ENCODE results near the gene SPATS2.
A peak's percentile ranks its signal among the peaks of the same experiment; 100 is the strongest.

Gene SPATS2

DNA sequence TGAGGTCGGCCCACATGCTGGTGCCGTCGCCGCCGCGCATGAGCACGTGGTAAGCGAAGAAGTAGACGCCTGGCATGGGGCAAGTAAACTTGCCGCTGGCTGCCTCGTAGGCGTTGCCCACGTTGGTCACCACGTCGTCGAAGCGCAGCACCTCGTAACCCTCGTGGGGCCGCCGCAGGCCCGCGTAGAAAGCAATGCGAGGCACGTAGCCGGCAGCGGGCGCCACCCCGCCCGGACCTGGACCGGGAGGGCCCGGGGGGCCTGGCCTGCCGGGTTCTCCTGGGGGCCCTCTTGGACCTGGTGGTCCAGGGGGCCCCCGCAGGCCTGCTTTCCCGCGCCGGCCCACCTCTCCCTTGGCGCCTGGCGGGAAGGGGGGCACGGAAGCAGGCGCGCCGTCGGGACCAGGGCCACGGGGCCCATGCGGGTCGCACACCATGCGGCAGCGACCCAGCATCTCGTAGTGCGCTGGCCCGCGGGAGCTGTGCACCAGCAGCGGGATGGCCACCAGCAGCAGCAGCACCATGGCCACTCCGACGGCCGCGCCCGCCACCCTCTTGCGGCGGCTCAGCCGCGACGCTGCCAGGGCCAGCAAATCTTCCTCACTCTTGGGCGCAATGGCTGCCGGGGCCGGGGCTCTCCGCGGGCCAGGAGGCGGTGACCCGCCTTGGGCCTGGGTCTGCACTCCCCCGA is 31.2 kb upstream of the SPATS2 start:
- DNase-seq (ENCODE audit: low read depth, low spot score): no peak

DNA sequence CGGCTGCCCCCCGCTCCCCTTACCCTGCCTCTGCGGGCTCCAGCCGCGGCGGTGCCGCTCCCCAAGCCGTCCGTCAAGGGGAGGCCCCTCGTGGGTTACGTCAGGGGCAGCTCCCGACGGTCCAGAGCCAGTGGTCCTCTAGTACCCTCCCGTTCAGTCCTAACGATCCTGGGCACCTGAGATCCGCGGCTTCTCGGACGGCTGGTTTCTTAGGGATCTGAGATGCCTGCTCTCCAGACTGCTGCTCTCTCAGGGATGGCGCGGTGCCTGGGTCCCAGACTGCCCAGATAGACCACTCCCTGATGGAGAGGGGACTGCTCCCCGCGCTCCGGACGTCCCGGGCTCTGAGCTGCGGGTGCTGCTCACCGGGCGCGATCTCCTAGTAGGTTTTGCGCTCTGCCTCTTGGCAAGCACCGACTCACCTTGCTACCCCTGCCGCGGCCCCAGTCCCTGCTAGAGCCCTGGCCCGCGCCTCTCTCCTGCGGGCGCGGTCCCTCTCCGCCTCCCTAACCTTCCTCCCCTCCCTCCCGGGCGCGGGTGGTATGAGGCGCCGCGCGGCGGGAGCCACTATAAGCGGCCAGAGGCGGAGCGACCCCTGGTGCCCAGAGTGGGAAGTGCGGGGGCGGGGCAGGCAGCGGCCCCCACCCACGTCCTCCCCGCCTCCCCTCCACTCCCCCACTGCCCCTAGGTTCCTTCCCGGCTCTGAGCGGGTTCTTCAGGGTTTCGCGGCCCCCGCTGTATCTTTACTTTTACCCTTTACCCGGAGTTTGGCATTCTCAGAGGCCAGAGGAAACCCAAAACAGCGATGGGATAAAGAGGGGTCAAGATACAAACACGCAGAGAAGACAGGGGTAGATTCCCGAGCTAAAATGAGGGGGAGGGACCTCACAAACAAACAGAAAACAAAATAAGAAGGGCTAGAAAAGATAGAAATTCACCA is 30.3 kb upstream of the SPATS2 start, which contains the start of gene C1QL4:
C1QL4 (minus strand) TSS at position 544 of the 940 bp plus-strand sequence. CDS start 711 bp downstream, outside the sequence.
- DNase-seq (ENCODE audit: low read depth, low spot score): peak; percentile 74

DNA sequence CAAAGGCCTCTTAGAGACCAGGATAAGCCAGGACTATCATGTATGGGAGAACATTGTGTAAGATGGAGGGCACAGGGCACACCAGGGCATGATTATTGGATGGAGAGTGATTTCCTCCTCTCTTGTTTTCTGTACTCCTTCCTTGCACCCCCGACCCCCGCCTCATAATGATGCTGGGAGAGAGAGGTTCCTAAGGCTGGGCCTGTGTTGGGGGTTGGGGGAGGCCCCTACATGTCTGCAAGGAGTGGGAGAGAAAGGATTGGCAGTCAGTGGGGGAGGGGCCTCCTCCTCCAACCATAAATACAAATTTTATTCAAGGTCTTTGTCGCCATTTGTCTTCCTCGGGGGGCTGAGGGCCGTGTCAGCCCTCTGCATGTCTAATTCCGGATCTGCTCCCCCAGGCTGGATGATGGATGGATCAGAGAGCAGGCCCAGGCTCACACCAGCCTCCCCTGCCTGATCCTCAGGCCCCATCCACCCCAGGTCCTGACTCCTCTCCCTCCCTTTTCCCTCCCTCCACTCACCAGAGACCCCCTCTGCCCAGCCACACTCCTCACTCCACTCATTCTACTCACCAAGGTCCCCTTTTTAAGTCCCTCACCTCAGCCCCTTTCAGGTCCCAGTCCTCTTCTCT is 28.3 kb upstream of the SPATS2 start:
- DNase-seq (ENCODE audit: low read depth, low spot score): no peak

DNA sequence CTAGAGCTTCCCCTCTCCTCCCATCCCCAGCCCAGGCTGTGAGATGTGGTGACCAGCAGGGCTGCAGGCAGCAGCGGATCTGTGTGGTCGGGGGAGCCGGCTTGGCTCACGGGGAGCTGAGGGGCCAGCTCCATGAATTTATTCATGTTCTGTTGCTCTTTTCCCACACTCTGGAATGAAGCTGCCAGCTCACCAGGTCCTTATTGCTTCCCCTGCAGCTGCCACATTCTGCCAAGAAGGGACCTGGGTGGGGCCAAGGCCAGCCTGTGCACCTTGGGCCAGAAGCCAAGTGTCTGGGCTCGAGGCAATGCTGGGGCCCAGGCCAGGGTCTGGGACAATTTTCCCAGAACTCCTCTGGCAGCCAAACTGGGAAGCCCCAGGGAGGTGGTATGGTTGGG is 27.8 kb upstream of the SPATS2 start:
- DNase-seq (ENCODE audit: low read depth, low spot score): no peak

DNA sequence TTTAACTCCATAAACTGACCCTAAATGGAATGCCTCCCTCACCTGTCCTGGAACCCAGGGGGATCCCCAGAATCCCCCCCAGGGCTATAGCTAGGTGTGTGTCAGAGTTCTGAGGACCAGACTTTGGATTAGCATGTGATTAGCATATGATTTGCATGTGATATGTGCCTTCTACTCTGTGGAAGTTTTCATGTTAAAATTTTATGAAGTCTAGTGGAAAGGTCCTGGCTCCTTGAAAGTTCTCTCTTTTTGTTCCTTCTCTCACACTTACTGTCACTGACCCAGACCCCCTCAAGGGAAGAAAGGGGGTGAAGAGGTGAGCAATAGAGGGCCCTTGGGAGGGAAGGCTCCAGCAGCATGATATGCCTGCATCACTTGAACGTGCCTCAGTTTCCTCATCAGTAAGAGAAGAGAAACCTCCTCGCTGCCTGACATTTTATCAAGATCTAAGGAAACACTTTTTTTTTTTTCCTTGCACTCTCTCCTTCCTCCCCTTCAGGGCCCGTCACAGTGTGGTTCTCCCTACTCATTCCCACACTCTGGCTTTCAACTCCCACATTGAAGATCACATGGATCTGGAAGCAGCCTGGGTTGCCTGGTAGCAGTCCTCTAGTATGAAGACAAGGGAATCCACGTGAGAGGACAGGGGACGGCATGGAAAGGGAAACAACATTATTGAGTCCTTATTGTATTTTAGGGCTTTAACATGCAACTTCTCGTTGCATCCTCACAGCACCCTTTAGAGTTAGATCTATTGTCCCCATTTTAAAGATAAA is 27.0 kb upstream of the SPATS2 start:
- DNase-seq (ENCODE audit: low read depth, low spot score): no peak

DNA sequence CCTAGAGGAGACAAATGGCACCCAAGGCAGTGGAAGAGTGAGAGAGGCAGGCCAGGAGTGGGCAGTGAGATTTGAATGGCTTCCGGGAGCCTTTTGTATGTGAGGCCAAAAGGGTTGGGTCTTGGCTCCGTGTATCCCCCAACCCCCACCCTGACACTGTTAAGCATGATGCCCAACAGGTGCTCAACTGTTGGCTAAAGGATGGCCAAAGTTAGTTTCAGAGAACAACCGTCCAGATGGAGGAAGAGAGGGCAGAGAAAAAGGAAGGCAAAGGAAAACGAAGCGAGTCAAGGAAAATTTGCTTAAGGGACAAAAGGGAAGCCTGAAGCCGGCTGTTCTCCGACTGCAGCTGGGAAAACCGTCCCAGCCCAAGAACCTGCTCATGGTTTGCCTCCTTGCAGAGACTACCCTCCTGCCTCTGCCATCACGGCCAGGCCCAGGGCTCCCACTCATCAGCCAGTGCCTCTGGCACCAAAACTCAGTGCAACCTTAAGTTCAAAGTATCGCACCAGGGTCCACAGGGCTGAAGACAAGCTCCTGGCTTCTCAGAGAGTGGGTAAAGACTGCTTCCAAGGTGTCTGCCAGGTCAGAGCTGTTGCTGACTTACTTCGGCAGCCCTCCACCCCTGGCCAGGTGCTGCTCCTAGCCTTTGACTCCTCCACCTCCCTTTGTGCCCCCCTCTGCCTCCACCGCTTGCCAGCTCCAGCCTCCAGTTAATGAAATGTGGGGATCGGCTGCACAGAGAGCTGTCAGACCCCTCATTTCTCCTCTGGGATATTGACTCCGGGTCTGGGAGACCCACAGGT is 26.1 kb upstream of the SPATS2 start:
- DNase-seq (ENCODE audit: low read depth, low spot score): no peak

DNA sequence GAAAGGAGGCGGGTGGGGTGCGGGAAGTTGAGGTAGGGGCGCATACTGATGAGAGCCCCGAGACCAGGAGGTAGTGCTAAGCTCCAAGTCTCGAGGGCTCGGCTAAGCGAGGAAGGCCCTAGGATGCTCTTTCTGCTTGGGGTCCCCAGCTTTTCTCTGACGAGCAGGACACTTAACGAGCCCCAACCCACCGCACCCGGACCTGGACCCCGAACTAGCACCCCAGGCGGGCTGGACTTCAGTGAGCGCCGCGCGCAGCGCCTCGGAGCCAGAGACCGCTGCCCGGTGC is 25.5 kb upstream of the SPATS2 start:
- no peak for DNase-seq (ENCODE audit: low read depth, low spot score)

DNA sequence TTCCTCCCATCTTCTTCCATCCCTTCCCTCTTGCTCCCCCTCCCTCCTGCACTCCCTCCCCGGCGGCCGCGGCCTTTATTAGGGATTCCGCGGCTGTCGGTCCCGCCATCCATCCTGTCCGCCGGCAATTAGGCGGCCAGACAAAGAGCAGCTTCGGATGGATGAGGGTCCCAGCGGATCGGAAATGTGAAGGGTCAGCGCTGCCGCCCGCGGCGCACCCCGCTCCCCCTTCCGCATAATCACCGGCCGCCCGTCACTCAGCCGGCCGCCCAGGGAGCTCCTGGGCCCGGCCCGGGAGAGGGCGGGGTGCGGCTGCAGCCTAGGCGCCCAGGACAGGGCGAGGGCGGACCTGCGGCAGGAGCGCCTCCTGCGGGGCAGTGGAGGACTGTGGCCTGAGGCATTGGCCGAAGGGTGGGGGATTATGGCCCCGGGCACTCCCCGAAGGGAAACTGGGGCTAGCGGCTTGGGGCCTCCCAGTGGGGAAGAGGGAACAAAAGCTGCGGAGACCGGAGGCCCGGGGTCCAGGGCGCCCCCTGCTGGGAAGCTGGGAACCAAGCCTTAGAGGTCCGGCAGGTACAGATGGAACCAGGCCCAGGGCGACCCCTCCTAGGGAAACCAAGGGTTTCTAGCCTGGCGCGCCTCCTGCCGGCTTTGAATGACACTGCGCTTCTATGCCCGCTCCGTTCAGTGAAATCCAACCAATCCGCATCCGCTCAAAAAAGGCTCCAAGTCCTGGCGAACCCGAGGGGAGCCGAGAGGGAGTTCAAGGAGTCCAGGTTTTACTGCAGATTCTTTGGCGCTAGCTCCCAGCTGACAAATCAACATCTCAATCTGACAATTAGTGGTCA is 25.0 kb upstream of the SPATS2 start:
- DNase-seq (ENCODE audit: low read depth, low spot score): peak; percentile 48

DNA sequence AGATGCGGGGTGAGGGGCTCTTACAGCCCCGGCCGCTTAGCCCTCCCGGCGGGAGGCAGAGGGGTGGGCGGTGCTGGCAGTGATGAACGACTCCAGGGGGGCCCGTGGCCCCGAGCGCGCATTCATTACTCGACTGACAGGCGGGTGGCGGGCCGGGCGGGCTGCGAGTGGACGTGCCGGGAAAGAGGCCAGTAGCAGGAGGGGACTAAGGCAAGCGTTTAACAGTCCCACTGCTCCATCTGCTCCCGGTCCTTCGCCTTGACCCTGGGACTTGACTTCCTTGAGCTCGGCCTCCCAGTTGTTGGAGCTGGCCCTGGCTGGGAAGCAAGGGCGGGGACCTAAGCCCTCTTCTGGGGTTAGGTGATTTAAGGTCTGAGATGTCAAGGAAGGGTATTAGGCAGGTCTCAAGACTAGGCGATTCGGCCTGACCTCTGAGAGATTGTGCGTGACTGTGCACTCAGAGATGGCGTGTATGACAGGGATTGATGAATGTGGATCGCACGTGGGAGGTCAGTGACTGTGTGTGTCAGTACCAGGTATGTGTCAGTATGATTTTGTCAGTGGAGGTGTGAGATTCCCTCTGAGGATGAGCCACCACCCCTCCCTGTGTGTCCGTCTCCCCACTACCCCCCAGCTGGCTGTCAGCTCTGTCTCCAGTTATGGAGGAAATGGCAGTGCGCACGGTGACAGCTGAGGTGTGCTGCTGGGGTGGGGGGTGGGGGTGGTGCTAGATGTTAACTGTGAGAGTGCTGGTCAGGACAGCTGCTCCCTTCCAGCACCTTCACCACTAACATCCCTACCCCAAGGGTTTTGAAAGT is 24.1 kb upstream of the SPATS2 start:
- DNase-seq (ENCODE audit: low read depth, low spot score): no peak

DNA sequence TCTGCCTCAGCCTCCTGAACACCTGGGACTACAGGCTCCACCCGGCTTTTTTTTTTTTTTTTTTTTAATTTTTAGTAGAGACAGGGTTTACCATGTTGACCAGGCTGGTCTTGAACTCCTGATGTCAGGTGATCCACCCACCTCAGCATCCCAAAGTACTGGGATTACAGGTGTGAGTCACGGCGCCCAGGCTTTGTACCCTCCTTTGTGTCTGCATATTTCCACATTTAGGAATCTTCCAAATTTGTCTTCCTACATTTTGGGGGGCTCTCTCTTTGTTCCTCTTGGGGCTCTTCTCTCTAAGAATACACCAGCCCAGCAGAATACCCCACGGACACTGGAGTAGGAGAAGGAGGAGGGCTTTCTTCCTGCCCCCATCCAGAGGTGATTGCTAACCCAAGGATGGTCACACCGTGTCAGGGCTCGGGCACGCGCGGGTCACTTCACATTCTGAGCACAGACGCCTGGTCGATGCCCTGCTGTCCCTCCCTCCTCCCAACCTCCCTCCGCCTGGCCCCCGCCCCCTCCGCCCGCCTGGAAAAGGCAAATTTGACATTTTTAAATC is 22.7 kb upstream of the SPATS2 start:
- DNase-seq (ENCODE audit: low read depth, low spot score): no peak

DNA sequence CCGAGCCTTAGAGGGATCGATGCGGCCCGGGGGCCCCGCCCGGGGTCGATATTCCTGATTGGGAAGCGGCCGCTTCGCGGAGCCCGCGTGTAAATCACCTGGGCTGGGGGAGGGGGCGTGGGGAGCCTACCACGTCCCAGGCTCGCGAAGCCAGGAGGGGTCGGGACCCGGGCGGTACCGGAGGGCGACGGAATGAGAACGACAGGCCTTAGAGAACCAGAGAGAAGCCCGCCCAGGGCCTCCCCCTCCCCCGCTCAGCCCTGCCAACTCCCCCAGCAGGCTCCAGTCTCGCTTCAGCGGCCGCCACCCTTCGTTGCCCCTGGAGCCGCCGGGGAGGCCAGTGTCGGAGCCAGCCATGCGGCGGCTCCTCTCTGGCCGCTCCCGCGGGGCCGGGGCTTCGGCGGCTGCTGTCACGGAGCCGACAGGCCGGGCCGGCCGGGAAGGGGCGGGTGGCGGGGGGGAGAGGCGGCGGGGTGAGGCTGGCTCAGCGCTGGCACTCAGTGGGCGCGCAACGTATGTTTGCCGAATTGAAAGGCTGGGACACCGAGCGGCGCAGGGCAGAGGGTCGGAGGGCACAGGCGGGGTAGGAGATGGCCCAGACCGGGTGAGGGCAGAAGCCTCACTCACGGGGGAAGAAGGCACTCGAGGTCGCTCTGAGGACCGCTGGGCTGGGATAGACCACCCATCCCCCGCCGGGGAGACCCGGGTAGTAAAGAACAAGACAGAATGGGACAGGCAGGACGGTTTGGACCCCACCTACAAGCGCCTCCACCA is 22.0 kb upstream of the SPATS2 start:
- no peak for DNase-seq (ENCODE audit: low read depth, low spot score)

DNA sequence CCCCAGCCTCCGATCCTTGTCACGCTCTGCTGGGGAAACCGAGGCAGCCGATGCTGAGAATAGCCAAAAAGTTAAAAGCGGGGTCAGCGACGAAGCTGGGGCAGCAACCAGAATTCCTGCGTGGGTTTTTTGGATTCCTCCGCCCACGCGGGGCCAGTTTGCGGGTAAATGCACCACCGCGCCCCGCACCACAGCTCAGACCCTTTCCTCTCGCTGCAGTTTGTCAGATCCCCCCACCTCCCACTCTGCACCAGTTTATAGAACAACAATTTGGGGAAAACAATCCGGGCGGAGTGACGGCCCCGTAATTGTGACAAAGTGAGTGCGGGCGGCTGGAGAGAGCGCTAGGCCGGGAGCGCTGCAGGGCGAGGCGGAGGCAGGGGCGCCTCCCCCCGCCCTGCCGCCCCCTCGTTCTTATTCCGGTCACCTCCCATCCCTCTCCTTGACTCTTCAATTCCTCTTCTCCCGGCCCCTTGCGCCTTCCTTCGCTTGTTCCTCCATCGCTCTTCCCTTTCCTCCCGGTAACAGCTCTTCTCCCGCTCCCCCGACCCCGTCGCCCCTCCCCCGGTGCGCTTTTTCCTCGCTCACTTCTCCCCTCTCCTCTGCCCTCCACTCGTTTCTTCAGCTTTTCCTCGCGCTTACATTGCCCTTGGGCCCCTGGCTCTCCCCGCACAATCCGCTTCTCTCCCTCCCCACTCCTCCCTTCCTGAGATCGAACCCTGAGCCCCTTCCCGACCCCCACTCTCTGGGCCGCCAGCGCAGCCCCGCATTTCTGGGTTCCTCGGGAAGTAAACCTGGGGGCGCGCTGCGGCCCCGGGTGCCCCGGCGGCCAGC is 21.2 kb upstream of the SPATS2 start:
- DNase-seq (ENCODE audit: low read depth, low spot score): no peak

DNA sequence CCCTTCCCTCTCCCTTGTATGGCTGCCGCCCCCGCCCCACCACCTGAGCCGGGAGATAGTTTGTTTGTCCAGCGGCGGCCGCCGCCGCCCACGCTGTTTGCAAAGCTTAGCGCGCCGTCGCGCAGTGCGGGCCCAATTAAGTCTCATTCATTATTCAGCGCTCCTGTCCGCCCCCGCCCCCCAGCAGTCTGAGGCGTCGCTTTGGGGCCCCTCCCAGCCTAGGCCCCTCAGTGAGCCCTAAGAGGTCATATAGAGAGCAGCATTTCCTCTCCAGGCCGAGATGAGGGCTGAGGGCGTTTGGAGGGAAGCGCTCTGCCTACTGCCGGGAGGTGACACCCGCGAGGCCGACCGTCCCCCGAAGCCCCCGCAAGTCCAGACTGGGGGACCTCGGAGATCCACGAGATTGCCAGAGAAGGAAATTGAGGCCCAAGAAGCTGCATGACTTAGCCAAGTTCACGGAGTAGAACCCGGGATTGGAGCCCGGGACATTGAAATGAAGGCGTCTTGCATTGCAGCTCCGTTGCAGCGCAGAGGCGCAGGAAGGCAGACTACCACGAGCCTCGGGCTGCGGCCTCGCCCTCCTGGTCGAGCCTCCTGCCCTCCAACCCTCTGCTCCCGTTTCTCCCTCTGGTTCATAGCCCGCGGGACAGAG is 20.5 kb upstream of the SPATS2 start, which contains the start of gene DNAJC22:
DNAJC22 (plus strand) TSS at position 230 of the 652 bp plus-strand sequence. CDS start 1,985 bp downstream, outside the sequence.
- DNase-seq (ENCODE audit: low read depth, low spot score): no peak

DNA sequence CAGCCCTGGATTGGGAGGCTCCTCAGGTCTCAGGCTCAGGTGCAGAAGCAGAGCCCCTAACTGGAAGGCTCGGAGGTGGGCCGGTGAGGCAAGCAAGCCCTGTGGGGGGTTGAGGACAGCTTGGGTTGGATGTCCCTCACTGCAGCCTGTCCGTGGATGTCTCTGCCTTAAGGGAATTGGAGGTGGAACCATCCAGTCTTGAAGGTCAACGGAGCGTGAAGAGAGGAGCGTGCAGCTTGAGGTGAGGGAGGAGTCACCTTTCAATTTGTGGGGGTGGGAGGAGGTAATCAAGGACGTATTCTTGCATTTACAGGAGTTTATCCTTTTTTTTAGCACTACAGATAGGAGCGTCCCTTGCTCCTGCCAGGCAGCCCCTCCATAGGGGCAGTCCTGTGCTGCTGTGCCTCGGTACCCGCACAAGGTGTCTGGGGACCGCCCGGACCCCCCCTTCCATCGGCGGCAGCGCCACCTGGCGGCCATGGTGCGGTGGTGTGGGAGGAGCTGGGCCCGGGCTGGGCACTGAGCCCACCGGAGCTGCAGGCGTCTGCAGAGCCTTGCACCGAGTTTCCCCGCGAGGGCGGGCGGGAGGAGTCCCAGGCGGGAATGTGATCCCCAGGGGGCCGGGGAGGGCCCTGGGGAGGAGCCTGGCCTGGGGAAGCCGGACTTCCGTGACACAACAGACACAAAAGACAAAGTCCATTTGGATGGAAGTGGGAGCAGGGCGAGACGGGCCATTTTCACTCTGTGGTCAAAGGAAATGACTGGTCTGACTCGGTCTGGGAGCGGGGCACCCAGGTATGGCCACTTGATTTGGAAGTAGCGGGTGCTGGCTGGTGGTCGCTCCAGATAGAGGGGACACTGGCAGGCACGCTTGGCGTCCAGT is 19.7 kb upstream of the SPATS2 start:
- DNase-seq (ENCODE audit: low read depth, low spot score): peak; percentile 70

DNA sequence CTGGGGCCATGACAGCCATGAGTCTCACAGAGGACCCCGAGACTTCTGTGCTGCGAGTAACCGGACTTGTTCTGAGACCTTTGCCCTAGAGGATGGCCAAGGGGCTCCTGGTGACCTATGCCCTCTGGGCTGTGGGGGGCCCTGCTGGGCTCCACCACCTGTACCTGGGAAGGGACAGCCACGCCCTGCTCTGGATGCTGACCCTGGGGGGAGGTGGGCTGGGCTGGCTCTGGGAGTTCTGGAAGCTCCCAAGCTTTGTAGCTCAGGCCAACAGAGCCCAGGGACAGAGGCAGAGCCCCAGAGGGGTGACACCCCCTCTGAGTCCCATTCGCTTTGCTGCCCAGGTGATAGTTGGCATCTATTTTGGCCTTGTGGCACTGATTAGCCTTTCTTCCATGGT is 18.5 kb upstream of the SPATS2 start:
- DNase-seq (ENCODE audit: low read depth, low spot score): no peak

Data from activated naive CD8-positive, alpha-beta T cell treated with anti-CD3 and anti-CD28 coated beads, Interleukin-2, amount 50 U/mL, for 16 hours (primary cell).